ENCODE measurements around the gene CCDC146. TPM values are rescaled to one million over a fixed set of nuclear protein-coding genes. Genes with fewer than 3 reads are reported as not detected.
"Not testable (repeated sequence)": the region's sequence is repeated elsewhere in the genome, so short reads cannot be mapped to it uniquely, and the experiment has no call there.

The CCDC146 gene
- total RNA-seq, 1 donor from 2014 or later, result 5.6 TPM

DNA sequence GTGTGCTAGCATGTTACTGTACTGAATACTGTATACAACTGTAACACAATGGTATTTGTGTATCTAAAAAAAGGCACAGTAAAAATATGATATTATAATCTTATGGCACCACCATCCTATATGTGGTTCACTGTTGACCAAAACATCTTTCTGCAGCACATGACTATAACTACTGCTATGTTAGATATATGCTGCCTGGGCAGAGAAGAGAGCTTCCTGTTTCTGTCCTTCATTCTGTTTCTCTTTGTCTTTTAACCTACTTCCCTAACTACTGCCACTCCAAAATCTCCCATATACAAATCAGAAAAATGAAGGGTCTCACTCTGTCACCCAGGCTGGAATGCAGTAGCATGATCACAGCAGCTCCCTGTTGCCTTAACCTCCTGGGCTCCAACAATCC is 86.0 kb downstream of the CCDC146 start:
- no peak overlapping the region for H3K4me3 ChIP-seq (ENCODE audit: low read depth, low read length)
- H3K27me3 ChIP-seq (ENCODE audit: control insufficient read depth, insufficient read depth, low read length), result no peaks in the 10 kb centered on the region
- TF ChIP-seq, protein P1, sequence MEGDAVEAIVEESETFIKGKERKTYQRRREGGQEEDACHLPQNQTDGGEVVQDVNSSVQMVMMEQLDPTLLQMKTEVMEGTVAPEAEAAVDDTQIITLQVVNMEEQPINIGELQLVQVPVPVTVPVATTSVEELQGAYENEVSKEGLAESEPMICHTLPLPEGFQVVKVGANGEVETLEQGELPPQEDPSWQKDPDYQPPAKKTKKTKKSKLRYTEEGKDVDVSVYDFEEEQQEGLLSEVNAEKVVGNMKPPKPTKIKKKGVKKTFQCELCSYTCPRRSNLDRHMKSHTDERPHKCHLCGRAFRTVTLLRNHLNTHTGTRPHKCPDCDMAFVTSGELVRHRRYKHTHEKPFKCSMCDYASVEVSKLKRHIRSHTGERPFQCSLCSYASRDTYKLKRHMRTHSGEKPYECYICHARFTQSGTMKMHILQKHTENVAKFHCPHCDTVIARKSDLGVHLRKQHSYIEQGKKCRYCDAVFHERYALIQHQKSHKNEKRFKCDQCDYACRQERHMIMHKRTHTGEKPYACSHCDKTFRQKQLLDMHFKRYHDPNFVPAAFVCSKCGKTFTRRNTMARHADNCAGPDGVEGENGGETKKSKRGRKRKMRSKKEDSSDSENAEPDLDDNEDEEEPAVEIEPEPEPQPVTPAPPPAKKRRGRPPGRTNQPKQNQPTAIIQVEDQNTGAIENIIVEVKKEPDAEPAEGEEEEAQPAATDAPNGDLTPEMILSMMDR (IDR thresholded peaks at IDR 0.05; ENCODE audit: insufficient read depth, low read length, poor library complexity, severe bottlenecking), result no peak
- no peak for DNase-seq (ENCODE audit: low read depth)
- no peaks in the 10 kb centered on the region for H3K36me3 ChIP-seq (ENCODE audit: control insufficient read depth, insufficient read depth, low read length)

GRCh38 chr7:77209479-77210139 is 87.2 kb downstream of the CCDC146 start:
- DNase-seq (ENCODE audit: low read depth), result no peak
- TF ChIP-seq, protein P1 (IDR thresholded peaks at IDR 0.05; ENCODE audit: insufficient read depth, low read length, poor library complexity, severe bottlenecking), result no peak
- Histone ChIP-seq H3K27me3 (ENCODE audit: control insufficient read depth, insufficient read depth, low read length) (no peaks in the 10 kb centered on the region), H3K36me3 (ENCODE audit: control insufficient read depth, insufficient read depth, low read length) (no peaks in the 10 kb centered on the region), H3K4me3 (ENCODE audit: low read depth, low read length) (no peak overlapping the region)

DNA sequence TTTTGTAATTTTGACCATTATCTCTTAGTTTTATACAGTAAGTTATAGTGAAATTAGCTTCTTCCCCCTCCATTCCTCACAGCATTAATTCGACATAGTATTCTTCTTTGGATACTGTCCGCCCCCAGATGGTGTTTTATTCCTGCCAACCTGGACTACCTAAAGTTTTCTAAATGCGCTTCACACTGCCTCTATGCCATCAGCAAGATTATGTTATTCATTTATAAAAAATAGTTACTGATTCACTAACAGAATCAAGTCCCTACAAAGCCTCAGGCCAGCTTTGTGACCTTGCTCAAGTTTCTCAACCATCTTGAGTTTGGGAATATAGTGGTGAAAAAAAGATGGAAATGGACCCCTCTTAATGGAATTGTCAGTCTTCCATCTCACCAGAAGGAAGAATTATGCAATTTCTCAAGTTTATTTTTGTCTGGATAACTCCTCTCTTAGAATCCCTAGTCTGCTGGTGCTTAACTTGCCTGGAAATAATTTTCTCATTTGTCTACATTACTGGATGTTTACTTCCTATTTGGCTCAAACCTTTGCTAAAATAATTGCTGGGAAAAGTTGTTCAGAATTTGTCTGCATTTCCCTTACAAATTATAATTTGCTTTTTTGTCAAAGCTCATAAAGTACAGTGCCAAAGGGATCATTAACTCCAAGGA is 93.9 kb downstream of the CCDC146 start:
- H3K27me3 ChIP-seq (ENCODE audit: control insufficient read depth, insufficient read depth, low read length), result no peaks in the 10 kb centered on the region
- DNase-seq (ENCODE audit: low read depth), result no peak
- no peak overlapping the region for H3K4me3 ChIP-seq (ENCODE audit: low read depth, low read length)
- no peaks in the 10 kb centered on the region for H3K36me3 ChIP-seq (ENCODE audit: control insufficient read depth, insufficient read depth, low read length)
- TF ChIP-seq, protein P1 (IDR thresholded peaks at IDR 0.05; ENCODE audit: insufficient read depth, low read length, poor library complexity, severe bottlenecking), result no peak

- Histone ChIP-seq H3K27me3 (ENCODE audit: control insufficient read depth, insufficient read depth, low read length) (no peaks in the 10 kb centered on the region), H3K4me3 (ENCODE audit: low read depth, low read length) (no peak overlapping the region), H3K36me3 (ENCODE audit: control insufficient read depth, insufficient read depth, low read length) (no peaks in the 10 kb centered on the region)
- TF ChIP-seq, protein P1 (IDR thresholded peaks at IDR 0.05; ENCODE audit: insufficient read depth, low read length, poor library complexity, severe bottlenecking), result no peak
- no peak for DNase-seq (ENCODE audit: low read depth)
Observed at GRCh38 chr7:77217474-77218185, 95.2 kb downstream of the CCDC146 start.

DNA sequence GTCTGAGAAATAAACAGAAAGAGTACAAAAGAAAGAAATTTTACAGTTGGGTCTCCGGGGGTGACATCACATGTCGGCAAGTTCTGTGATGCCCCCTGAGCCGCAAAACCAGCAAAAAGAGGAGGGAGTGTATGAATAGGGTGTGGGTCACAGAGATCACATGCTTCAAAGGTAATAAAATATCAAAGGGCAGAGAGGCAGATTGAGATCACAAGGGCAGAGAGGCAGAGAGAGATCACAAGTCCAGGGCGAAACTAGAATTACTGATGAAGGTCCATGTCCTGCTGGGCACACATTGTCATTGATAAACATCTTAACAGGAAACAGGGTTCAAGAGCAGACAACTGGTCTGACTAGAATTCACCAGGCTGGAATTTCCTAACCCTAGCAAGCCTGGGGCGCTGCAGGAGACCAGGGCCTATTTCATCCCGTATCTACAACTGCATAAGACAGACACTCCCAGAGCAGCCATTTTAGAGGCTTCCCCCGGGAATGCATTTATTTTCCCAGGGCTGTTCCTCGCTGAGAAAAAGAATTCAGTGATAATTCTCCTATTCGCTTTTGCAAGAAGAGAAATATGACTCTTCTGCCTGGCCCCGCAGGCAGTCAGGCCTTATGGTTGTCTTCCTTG is 97.4 kb downstream of the CCDC146 start:
- not testable (repeated sequence) for H3K4me3 ChIP-seq (ENCODE audit: low read depth, low read length); DNase-seq (ENCODE audit: low read depth); H3K36me3 ChIP-seq (ENCODE audit: control insufficient read depth, insufficient read depth, low read length); H3K27me3 ChIP-seq (ENCODE audit: control insufficient read depth, insufficient read depth, low read length)

DNA sequence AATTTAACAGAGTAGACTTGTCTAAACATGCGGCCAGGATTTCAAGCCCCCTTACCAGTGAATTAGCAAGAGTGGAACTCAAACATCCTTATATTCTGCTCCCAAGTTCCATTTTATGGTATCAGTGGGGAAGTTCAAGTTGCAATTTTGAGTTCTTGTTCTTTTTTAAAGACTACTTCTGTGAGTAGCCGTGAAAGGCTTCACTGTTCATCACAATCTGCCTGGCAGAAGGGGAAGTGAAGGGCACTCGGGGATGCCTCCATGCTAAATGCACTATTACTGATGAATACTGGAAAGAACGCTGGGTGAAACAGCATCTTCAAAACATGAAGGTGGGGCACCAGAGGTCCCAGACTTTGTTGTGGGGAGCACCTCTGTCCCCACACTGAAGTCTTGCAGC is 99.7 kb downstream of the CCDC146 start:
- H3K36me3 ChIP-seq (ENCODE audit: control insufficient read depth, insufficient read depth, low read length), result no peaks in the 10 kb centered on the region

More for the DNA sequence above, 99.7 kb downstream of the CCDC146 start:
- DNase-seq (ENCODE audit: low read depth), result no peak
- Histone ChIP-seq H3K4me3 (ENCODE audit: low read depth, low read length) (no peak overlapping the region), H3K27me3 (ENCODE audit: control insufficient read depth, insufficient read depth, low read length) (no peaks in the 10 kb centered on the region)
- TF ChIP-seq, protein P1 (IDR thresholded peaks at IDR 0.05; ENCODE audit: insufficient read depth, low read length, poor library complexity, severe bottlenecking), result no peak
